Transverse colon (tissue), 4 donors: ENCODE results near the gene SMAD1. TPM values are rescaled to one million over a fixed set of nuclear protein-coding genes. Genes with fewer than 3 reads are reported as not detected.

Experiments
- DNase-seq: peaks from one replicate; pipeline ENCODE4 v3.0.0-alpha.2; 2019
- H3K27ac ChIP-seq, 4 donors: fragments of 200-600 bp; sonication (generic); 2 replicates each; pipeline ENCODE4 v1.5.1; 2016 to 2018; ENCODE audit warnings: inconsistent platforms in 4 of 4
- H3K27me3 ChIP-seq: fragments of 200-600 bp; sonication (generic); 2 replicates; pipeline ENCODE4 v1.5.1; 2017; ENCODE audit warnings: inconsistent platforms
- H3K36me3 ChIP-seq, 4 donors: fragments of 200-600 bp; sonication (generic); 2 replicates each; pipeline ENCODE4 v1.5.1; 2017 to 2019; ENCODE audit warnings: inconsistent platforms in 4 of 4
- H3K4me1 ChIP-seq, 4 donors: fragments of 200-600 bp; sonication (generic); 2 replicates each; pipeline ENCODE4 v1.5.1; 2017 to 2020; ENCODE audit warnings: inconsistent platforms in 4 of 4
- H3K4me3 ChIP-seq, 4 donors: fragments of 200-600 bp; sonication (generic); 1 replicate in 1 of 4; 2 replicates in 3 of 4; pipeline versions ENCODE4 v1.5.1 to v1.6.1; 2017 to 2019; ENCODE audit warnings: inconsistent platforms in 4 of 4
- H3K9me3 ChIP-seq, 2 donors: fragments of 200-600 bp; sonication (generic); 2 replicates each; pipeline ENCODE4 v1.5.1; 2017 to 2019; ENCODE audit warnings: inconsistent platforms in 2 of 2
- CTCF ChIP-seq, 5 experiments: fragments of 200-600 bp in 3 of 5; fragments of 450-650 bp in 2 of 5; sonication (generic) in 3 of 5; IDR thresholded peaks; 1 replicate in 2 of 5; 2 replicates in 3 of 5; pipeline ENCODE4 v1.5.1; 2016 to 2017; ENCODE audit warnings: antibody characterized with exemption in 5 of 5, inconsistent platforms in 3 of 5, mild to moderate bottlenecking in 2 of 5, moderate library complexity in 1 of 5
- EP300 ChIP-seq: sonication (generic); formaldehyde crosslinking; IDR thresholded peaks from one replicate; pipeline ENCODE4 v1.6.1; 2017; ENCODE audit warnings: antibody characterized with exemption, low read depth
- POLR2A ChIP-seq: fragments of 450-650 bp; IDR thresholded peaks from one replicate; pipeline ENCODE4 v1.6.1; 2016; ENCODE audit warnings: antibody characterized with exemption, mild to moderate bottlenecking, moderate library complexity
- POLR2AphosphoS5 ChIP-seq, 3 donors: sonication (generic); formaldehyde crosslinking; IDR thresholded peaks; one replicate each; pipeline ENCODE4 v1.6.1; 2016; ENCODE audit warnings: antibody characterized with exemption in 3 of 3
- WGBS, 2 donors: methylation state at CpG; one replicate each; pipeline ENCODE4 v1.1.5; 2018; ENCODE audit warnings: low coverage in 1 of 2; 5-methylcytosine and 5-hydroxymethylcytosine counted together
- in situ Hi-C, 4 donors: fragments of 200-750 bp; cut with MboI; loops; one replicate each; pipeline versions ENCODE4 v1.15.0 to v1.15.1; 2017; ENCODE audit warnings: low sequenced_read_pairs in 3 of 4, low pct_ligation_motif_present in 1 of 4, low pct_unique_long_range_greater_than_20kb in 1 of 4
- intact Hi-C: fragments of 100-400 bp; cut with DNase I; formaldehyde crosslinking; loops from one replicate; pipeline ENCODE4 v1.15.1; 2023; ENCODE audit warnings: low total_unique reads
- total RNA-seq, 4 donors: library from RNA; depleted of rRNA; stranded (reverse); fragments of >200 nt; gene quantifications; one replicate each; pipeline ENCODE4 v1.1.0, GENCODE V29; 2016

Gene SMAD1
- total RNA-seq, result 10 to 100 TPM; 42.9 to 65.1 (median 46.5) TPM

DNA sequence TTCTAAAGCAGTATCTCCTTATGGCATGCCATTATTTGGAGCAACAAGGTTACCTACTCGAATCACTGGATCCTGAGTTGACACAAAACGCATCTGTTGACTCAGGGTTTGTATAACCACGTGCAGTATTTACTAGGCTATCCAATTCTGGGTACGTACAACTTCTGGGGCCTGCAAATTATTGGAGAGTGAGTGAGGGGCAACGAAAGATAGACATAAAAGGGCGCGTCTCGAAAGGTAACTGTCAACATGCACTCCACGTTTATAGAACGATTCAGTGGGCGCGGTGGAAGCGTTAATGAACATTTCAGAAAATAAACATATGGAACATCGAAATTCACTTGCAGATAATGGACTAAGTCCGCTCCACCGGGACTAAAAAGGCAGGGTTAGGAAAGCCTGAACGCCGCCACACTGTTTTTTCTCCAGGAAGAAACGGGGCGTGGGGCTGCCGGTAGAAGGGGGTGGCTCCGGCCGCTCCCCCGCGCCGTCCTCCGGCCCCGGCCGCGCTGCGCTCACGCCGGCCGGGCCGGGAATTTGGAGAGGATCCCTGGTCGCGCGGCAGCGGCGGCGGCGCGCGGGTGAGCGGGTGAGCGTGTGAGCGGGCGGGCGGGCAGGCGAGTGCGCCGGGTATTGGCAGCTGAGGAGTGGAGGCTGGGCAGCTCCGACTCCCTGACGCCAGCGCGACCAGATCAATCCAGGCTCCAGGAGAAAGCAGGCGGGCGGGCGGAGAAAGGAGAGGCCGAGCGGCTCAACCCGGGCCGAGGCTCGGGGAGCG lies at the start of gene SMAD1:
SMAD1 (plus strand) TSS at position 690 of the 778 bp plus-strand sequence. CDS start 32,761 bp downstream, outside the sequence.
- H3K4me3 ChIP-seq, result peak within 1 kb of the TSS; percentile 80 to 99 (median 94)
- no peaks in the 10 kb centered on the region for H3K9me3 ChIP-seq
- H3K4me1 ChIP-seq, result peaks cover 0 to 42% (median 16%) of the 10 kb centered on the region in 4 donors
- TF ChIP-seq EP300, result no peak
- TF ChIP-seq POLR2AphosphoS5 (IDR thresholded peaks at IDR 0.05), result peak in 2 of 3 donors; percentile 81 to 91
- TF ChIP-seq POLR2A, result peak; percentile 77
- TF ChIP-seq CTCF (IDR thresholded peaks at IDR 0.05), result no peak
- WGBS, 2 donors, result 2 to 11% methylated on average over 7 to 42 of the region's 65 CpGs
- peak within 1 kb of the TSS; percentile 94 to 100 (median 98) for H3K27ac ChIP-seq
- intact Hi-C loops, result loop anchor here (5.0 kb wide), 1 partner anchor 66 kb away; no protein-coding TSS in a partner anchor
- H3K27me3 ChIP-seq, result no peaks in the 10 kb centered on the region
- in situ Hi-C loops, result no loop called here
- DNase-seq, result peak; percentile 86
- no peaks in the 10 kb centered on the region for H3K36me3 ChIP-seq

DNA sequence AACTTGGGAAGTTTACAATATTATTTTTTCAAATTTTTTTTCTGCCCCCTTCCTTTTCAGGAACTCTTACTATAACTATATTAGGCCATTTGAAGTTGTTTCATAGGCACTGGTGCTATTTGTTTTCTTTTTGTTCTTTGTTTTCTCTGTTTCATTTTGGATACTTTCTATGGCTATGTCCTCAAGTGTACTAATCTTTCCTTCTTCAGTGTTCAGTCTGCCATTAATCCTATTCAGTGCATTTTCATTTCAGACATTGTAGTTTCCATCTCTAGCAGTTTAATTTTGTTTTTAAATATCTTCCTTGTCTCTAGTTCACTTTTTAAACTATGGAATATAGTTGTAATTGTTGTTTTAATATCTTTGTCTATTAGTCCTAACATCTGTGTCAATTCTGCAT lies 48.0 kb upstream of the SMAD1 start:
- H3K9me3 ChIP-seq, result no peaks in the 10 kb centered on the region
- H3K36me3 ChIP-seq, result no peaks in the 10 kb centered on the region
- intact Hi-C loops (no loop called here), in situ Hi-C loops (no loop called here)
- H3K27me3 ChIP-seq, result no peaks in the 10 kb centered on the region
- H3K4me1 ChIP-seq, result no peaks in the 10 kb centered on the region
- H3K4me3 ChIP-seq, result no peak overlapping the region
- no peak for TF ChIP-seq POLR2A
- no peak for TF ChIP-seq CTCF (IDR thresholded peaks at IDR 0.05)
- no peak for DNase-seq
- no peak overlapping the region for H3K27ac ChIP-seq

GRCh38 chr4:145435646-145436045 lies 46.0 kb upstream of the SMAD1 start:
- DNase-seq, result no peak
- in situ Hi-C loops, result no loop called here
- no peaks in the 10 kb centered on the region for H3K27me3 ChIP-seq
- no peaks in the 10 kb centered on the region for H3K9me3 ChIP-seq
- no peak overlapping the region for H3K27ac ChIP-seq
- intact Hi-C loops, result no loop called here
- H3K4me3 ChIP-seq, result no peak overlapping the region
- 70 to 80% methylated on average over 3 of the region's 3 CpGs for WGBS, 2 donors
- H3K4me1 ChIP-seq, result no peaks in the 10 kb centered on the region
- no peak for TF ChIP-seq POLR2A
- no peak for TF ChIP-seq POLR2AphosphoS5 (IDR thresholded peaks at IDR 0.05)
- TF ChIP-seq EP300, result no peak
- TF ChIP-seq CTCF (IDR thresholded peaks at IDR 0.05), result no peak
- H3K36me3 ChIP-seq, result no peaks in the 10 kb centered on the region

GRCh38 chr4:145436114-145436513 lies 45.5 kb upstream of the SMAD1 start:
- Histone ChIP-seq H3K27ac (no peak overlapping the region), H3K36me3 (no peaks in the 10 kb centered on the region), H3K4me1 (no peaks in the 10 kb centered on the region), H3K27me3 (no peaks in the 10 kb centered on the region), H3K4me3 (no peak overlapping the region), H3K9me3 (no peaks in the 10 kb centered on the region)
- DNase-seq, result no peak
- in situ Hi-C loops, result no loop called here
- WGBS, 2 donors, result 72 to 73% methylated on average over 4 of the region's 4 CpGs
- intact Hi-C loops, result no loop called here
- TF ChIP-seq POLR2A (no peak), EP300 (no peak), CTCF (IDR thresholded peaks at IDR 0.05) (no peak), POLR2AphosphoS5 (IDR thresholded peaks at IDR 0.05) (no peak)
